Activated CD8-positive, alpha-beta memory T cell treated with anti-CD3 and anti-CD28 coated beads, Interleukin-2, amount 50 U/mL, for 24 hours (primary cell): ENCODE measurements around the gene KRTAP12-1.

Experiments
- DNase-seq: peaks from one replicate; pipeline ENCODE4 v3.0.0-alpha.2; 2020; ENCODE audit errors: extremely low read depth

Gene KRTAP12-1

DNA sequence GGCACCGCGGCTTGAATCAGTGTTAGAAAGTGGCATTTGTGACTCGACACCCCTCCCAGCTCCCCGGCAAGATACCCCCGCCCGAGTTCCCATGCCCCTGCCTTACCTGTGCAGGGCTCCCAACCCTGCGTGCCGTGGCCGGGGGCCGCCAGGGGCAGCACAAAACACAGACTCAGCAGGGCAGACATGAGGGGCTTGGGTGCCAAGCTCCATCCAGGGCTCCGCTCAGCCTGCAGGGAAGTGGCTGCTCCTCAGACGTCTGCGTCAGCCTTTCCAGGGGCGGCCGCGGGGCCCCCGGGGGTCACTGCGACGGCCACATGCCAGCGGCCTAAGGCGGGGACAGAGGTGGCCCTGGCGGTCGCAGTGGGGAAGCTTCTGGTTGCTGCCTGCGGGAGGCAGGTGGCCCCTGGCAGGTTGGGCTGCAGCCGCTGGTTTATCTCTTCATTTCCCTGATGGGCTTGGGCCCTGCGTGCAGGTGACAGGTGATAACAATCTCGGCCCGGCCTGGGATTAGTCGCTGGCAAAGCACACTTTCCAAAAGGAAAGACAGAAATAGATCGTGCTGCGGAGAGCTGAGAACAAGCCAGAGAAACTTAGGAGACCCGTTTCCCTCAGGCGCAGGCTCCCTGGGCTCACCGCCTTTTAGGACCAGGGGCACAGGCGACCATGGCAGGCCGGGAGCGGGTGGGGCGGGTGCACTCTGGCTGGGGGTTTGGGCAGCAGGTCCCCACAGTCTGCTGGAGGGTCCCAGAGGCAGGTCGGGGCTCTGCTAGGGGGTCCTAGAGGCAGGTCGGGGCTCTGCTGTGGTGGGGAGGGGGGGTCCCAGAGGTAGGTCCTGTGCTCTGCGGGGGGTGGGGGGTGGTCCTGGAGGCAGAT lies 29.6 kb upstream of the KRTAP12-1 start, which contains the start of gene TSPEAR:
Gene TSPEAR (minus strand): TSS at position 246 of the 876 bp plus-strand sequence. CDS start 58 bp downstream, at position 188.
- no peak for DNase-seq

DNA sequence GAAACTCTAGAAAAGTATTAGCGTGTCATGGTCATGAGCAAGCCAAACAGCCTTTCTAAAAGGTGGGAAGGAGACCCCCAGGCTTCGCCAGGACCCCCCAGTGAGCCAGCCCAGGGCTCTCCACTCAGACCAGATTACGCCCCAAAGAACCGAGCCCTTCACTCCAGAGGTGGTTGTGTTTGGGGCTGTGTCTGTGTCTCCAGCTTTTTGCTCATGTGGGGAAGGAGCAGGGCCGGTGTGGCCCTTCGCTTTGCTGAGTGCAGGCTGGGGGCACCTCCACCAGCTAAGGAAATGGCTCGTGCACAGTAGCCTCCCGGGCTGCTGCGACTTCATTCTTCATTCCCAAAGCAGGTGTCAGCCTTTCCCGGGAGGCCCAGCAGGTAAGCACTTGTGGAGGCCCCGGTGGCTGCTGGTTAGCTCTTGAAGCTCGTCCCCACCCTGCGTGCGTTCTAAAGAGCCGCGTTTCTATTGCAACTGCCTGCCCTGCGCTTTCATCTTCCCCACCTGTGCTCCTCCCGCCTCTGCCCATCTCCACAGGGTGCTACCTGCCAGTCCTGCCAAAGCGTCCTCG lies 28.9 kb upstream of the KRTAP12-1 start:
- DNase-seq, result no peak

DNA sequence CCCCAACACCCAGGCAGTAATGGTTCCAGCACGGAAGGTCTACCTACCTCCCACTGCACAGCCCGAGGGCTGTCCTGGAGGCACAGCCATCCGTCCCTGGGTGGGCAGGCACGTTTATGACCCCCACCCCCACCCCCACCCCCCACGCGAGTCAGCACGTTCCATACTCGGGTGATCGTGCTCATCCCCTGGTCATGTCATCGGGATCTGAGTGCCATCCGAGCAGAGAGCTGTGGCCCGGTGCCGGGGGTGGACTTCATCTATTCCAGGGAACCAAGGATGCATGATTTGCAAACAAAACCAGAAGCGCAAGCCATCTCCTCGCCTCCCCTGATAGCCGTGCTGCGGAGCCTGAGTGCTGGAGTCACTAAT lies 28.3 kb upstream of the KRTAP12-1 start:
- no peak for DNase-seq

DNA sequence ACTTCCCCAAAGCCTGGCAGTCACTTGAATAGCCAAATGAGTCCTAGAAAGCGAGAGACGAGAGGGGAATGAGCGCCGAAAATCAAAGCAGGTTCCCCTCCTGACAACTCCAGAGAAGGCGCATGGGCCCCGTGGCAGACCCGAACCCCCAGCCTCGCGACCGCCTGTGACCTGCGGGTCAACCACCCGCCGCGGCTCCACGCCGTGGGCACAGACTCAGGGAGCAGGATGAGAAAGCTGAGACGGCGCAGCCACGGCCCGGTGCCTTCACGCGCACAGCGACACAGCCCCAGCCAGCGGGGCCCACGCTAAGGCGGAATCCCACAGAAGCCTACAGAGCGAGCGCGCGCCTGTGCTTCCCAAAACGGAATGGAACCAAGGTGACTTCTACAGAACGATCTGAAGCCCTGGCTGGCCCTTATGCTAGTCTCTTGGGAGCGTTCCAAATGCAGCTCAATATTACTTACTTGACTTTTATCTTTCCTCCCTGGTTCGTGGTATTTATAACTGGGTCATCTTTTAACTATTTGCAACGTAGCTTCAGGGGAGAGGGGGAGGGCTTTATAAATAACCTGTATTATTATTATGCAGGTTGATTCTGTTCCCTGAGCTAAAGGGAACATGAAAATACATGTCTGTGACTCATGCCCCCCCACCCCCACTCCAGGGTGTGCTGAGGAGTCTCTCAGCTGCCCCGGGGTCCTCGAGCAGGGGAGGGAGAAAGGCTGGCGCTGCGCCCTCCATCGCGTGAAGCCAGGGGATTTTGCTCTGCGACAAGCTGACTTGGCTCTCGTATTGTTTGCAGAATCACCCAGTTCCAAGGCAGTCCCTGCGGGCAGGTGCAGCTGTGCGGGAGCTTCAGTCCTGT lies 27.7 kb upstream of the KRTAP12-1 start:
- DNase-seq, result no peak

DNA sequence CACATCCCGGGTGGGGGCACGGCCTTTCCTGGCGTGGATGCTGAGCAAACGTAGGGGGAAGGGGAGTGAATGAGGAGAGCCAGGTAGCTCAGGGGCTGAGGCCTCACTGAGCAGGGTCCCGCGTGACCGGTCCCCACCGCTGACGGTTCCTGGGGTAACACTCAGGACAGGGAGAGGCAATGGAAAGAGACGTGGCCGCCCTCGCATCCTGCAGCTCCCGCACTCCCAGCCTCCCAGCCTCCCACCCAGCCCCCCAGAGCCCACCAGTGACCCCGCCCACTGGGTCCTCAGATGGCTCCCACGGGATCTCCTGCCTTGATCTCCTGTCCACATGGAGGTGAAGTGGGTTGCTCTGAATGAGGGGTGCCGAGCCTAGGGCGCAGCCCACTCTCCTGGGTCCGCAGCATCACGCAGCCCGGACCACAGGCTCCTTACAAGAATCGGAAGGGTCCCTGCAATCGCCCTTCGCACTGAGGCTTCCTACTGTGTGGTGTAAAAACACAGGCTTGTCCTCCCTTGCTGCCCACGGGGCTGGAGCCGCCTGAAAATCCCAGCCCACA lies 27.0 kb upstream of the KRTAP12-1 start:
- DNase-seq, result no peak

DNA sequence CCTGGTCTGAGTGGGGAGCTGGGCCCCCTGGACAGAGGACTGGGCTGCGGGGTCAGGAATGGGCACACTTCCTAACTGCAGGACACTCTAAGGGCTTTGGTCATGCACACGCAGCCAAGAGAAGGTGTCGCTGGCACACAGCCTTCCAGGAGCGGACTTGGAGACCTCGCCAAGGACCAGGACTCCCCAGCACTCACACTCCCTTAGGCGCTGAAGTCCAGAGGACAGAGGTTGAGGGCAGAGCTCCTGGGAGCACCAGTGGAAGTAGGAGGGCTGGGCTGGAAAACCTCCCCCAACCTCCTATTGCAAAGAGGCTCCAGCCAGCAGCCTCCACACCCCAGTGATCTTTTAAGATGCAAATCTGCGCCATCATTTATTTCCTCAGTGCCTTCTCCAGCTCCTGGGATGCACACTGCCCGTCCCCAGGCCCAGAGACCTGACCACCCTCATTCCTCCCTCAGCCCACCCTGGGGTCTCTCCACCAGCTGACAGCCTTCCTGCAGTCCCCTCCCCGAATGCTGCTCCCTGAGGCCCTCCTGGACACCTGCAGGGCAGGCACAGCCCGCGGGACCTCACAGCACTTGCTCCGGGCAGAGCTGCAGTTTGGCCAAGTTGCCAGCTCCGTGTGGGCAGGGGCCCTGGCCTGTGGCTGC lies 26.4 kb upstream of the KRTAP12-1 start:
- DNase-seq, result no peak

DNA sequence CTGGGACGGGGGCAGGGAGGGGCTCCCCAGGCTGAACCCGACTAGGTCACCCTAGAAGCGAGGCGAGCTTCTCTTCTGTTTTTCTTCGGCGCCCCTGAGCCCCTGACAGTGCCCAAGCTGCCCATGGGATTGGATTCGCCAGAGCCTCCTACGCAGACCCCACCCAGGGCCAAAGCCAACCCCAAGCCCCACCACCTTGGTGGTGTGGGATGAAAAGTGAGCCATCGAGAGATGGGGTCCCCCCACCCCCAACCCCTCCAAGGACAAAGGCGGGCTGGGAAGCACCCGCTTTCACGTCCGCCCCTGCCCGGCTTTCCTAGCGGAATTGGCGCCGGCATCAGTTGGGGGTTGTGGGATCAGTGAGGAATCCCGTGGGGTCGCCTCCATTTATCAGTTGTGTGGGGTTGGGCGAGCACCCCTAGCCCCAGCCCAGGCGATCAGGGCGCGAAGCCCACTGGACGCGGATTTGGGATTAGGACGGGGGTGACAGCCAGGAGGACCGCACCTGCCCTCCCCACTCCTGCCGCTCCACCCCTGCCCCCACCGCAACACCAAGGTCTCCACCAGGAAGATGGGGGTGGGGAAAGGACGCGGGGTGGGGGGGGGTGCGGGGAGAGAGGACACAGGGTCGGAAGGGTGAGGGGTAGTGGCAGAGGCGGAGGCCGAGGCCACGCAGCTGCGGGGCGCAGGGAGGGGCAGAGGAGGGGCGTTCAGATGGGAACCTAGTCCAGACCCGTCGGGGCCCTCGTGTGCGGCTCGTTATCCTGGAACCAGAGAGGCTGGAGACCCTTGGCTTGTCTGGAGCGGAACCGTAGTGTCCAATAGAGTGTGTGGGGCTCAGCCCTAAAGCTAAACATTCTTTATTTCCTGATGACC lies 25.0 kb upstream of the KRTAP12-1 start:
- no peak for DNase-seq

DNA sequence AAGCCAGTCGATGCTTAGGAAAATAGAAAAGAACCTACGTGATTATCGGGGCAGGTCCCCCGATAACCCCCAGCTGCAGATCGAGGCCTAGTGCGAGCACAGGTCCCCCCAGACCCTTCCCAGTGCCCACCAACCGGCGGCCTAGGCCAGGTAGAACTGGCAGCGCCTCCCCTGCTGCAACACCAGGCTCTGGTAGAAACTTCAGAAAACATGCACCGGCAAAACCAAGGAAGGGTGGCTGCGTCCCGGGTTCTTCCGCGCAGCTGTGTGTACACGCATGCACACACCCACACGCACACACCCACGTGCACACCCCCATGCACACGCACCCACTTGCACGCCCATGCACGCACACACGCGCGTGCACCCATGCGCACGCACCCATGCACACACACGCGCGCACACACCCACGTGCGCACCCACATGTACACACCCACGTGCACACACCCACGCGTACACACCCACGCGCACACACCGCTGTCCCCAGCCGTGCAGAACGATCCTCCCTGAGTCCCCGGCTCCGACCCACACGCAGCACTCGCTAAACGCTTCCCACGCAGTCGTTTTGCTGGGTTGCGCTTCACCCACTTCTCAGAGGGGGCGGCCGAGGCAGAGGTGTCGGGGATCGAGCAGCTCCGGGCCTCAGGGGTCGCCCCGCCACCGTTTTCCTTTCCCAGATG lies 24.2 kb upstream of the KRTAP12-1 start:
- DNase-seq, result no peak

DNA sequence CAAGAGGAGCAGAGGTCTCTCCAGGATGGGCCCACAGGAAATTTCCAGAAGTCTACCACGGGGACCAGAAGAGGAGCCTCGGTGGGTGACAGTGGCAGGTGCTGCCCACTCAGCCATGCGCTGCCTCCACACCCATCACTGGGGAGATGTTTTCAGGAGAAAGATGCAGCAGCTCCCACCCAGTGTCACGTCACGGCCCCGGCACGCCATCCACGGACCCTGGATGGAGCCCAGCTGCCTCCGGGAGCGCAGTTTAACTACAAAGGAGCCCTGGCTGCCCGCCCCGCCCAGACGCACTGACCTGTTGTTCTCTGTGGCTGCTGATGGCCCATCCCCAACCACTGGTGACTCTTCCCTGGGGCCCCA lies 22.7 kb upstream of the KRTAP12-1 start:
- DNase-seq, result no peak

DNA sequence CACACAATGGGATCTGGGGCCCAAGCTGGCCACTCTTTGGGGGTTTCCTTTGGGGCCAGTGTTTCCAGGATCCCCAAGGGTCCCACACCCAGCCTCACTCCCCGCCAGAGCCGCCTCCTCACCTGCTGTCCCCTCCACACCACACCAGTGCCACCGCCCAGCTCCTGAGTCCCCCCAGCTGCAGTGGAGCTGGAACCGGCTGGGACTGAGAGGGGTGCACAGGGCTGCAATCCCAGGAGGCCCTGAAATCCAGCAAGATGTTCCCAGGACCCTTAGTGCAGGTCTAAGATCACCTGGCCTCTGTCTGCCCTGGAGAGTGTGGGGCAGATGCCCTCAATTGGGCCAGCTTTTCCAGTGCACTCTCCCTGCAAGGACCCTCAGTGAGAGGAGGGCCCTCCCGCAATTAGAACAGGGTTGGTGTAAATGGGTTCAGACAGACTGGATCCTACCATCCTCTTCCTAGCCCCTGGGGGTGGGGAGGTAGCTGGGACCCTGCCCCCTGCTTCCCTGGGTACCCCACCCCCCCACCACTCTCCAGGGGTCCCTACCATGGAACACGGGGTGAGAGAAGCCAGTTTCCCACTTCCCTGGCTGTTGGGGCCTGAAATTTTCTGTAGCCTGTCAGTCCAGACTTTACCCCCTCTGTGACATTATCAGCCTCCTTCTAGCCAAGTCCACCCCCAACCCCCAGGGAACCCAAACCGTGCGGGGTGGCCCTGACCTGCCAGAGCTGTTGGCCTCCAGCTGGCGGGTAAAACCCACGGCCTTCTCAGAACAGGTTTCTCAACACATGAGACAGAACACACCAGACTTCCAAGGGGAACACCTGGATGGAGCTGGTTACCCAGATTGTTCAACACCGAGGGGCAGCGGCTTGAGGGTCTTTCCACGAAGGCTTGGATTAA lies 22.0 kb upstream of the KRTAP12-1 start:
- no peak for DNase-seq

DNA sequence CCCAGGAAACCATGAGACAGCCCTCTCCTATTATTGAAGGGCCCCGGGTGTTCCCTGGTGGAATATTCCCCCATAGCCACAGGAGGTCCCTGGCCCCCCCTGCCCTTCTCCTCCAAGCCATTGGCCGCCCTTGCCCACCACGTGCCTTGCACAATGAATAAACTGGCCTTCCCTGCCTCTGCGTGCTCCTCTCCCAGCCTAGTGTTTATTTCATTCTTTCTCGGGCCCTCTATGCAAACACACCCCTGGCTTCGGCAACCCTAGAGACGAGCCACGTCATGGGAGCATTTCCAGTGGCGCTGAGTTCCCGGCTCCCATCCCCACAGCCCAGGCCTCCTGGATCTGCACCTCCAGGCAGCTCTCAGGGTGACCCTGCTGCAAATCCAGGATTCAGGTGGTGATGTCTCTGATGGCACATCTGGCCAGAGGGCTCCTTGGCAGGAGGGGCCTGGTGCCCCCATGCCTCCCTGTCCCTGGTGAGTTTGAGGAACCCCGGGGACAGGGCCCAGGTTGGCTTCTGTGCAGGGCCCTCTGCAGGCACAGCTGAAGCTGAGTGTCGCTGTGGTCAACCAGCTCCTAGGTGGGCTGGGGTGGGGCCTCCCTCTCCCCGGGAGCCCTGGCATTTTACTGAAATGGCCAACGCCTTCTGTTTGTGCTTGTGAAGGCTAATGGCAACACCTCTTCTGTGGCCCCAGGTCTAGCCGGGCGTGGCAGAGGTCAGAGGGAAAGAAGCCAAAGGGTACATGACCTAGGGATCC lies 21.2 kb upstream of the KRTAP12-1 start:
- DNase-seq, result no peak

DNA sequence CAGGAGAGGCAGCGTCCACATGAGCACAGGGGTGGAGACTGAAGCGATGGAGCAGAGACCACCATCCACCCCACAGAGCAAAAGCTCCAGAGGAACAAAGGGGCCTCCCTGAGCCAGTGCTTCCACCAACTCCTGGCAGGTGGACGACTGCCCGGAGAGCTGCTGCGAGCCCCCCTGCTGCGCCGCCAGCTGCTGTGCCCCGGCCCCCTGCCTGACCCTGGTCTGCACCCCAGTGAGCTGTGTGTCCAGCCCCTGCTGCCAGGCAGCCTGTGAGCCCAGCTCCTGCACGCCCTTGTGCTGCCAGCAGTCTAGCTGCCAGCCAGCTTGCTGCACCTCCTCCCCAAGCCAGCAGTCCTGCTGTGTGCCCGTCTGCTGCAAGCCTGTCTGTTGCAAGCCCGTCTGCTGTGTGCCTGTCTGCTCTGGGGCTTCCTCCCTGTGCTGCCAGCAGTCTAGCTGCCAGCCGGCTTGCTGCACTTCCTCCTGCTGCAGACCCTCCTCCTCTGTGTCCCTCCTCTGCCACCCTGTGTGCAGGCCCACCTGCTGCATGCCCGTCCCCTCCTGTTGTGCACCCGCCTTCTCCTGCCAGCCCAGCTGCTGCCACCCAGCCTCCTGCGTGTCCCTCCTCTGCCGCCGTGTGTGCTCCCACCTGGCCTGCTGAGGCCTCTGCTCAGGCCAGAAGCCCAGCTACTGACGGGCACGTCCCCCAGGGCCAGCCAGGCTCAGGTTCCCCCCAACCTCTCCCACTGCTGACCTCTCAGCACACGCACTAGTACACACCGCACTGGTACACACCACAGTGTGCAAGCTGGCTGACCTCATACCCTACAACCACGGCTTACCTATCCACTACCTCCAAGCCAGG lies 20.4 kb upstream of the KRTAP12-1 start:
- DNase-seq, result no peak

DNA sequence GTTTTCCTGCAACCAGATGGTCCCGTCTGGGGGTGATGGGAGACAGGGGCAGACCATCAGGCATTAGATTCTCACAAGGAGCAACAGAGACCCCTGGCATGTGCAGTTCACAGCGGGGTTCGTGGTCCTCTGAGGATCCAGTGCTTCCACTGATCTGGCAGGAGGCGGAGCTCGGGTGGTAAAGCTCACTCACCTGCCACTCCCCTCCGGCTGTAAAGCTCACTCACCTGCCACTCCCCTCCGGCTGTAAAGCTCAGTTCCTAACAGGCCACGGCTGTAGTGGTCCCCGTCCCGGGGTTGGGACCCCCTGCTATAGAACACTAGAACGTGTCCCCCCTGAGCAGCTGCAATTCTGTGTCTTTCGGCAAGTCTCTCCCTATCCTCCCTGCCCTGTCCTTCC lies 19.6 kb upstream of the KRTAP12-1 start:
- no peak for DNase-seq

DNA sequence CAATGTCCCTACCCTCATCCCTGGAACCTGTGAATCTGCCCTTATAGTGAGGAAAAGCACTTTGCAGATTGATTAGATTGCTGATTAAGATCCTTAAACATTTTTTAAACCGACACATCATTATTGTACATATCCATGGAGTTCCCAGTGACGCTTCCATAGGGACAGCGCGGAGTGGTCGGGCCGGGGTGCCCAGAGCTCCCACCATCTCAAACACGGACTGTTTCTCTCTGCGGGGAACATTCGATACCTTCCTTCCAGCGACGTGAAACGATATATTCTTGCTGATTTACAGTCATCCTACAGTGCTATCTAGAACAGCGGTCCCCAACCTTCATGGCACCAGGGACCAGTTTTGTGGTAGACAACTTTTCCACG lies 19.0 kb upstream of the KRTAP12-1 start:
- DNase-seq, result no peak

DNA sequence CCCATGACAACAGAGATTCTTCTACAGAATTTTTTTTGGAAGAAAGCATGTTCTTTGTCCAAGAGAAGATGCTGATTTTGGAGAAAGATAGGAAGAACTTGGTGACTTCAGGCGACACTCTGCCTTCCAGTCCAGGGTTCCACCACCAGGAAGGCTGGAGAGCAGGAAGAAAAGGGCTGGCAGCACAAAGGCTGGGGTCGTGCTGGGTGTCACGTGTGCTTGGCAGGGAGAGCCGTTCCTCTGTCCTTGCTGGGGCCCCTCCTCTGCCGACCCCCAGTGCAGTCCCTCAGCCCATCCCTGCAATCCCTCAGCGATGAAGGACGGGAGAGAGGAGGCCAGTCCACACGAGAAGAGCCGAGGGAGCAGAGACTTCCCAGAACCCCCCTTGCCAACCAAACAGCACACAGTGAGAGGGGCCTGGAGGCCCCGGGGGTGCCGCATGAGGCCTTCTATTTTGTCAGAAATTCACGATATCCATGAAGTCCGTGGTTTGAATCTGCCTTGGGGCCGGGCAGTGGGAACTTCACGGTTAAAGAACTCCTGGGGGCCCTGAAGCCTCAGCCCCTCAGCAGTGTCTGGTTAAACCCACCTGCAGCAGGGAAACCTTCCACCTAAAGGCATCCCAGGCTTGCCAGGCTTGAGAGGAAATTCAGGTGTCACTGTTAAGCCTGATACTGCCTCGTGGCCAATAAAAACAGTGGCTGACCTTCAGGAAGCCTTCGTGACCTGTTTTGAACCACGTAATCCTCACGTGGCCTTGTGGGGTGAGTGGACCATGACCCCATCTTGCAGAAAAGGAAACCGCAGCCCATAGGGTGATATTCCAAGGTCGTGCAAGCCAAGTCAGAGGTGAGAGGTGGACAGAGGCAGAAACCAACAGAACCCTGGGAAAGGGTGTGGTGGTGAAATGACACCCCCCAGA lies 18.4 kb upstream of the KRTAP12-1 start:
- DNase-seq, result no peak

DNA sequence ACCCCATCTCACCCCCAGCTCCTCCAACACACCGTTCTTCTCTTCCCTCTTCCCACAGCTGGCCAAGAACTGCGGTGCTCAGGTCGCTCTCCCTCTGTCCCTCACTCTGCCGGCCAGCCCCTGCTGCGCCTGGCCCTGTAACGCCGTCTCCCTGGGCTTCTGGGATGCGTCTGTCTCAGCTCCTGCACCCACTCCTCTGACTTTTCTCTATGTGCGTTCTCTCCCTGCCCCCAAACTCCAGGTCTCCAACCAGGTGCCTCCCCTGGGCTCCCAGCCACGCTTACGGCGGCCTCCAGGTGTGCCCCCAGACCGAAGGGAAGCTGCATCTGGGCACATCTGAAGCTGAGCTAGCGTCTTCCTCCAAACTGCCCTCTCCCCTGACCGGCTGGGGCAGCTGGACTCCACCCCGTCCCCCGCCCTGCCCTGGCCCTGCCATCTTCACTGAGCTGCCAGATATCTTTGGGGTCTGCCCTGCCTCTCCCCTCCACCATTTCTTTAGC lies 17.6 kb upstream of the KRTAP12-1 start:
- DNase-seq, result no peak
